Measurements from ENCODE around the gene ROBO2. TPM values are rescaled to one million over a fixed set of nuclear protein-coding genes. Genes with fewer than 3 reads are reported as not detected.

Gene ROBO2
- total RNA-seq, 1 experiment from 2014 or later, result not detected

GRCh38 chr3:77045686-77046085, 5.8 kb downstream of the ROBO2 start:
- Histone ChIP-seq H4K20me1 (ENCODE audit: insufficient read depth) (no peaks in the 10 kb centered on the region), H3K9me2 (ENCODE audit: insufficient read depth) (no peaks in the 10 kb centered on the region), H3K4me2 (ENCODE audit: low read length) (no peak overlapping the region), H3K27me3 (ENCODE audit: insufficient read depth, low read length) (no peaks in the 10 kb centered on the region), H3K36me3 (ENCODE audit: control insufficient read depth in 1 of 2, insufficient read depth in 2 of 2, low read length in 2 of 2) (no peaks in the 10 kb centered on the region), H3K4me1 (ENCODE audit: control insufficient read depth in 1 of 2, insufficient read depth in 2 of 2, low read length in 2 of 2) (no peaks in the 10 kb centered on the region), H3K79me2 (ENCODE audit: insufficient read depth, low read length) (no peaks in the 10 kb centered on the region), H3K9me3 (ENCODE audit: control insufficient read depth in 1 of 2, insufficient read depth in 1 of 2, low read depth in 1 of 2, low read length in 2 of 2) (peaks cover 8 to 18% of the 10 kb centered on the region in 2 experiments), H3K27ac (ENCODE audit: low read depth, low read length) (no peak overlapping the region), H2AFZ (ENCODE audit: low read depth, low read length, poor library complexity, severe bottlenecking) (no peak overlapping the region), H3K9ac (ENCODE audit: low read length) (no peak overlapping the region), H3K4me3 (replicated peaks in 1 of 2; ENCODE audit: low read depth in 1 of 2, low read length in 2 of 2) (no peak overlapping the region)
- RAD21 ChIA-PET (ENCODE audit: low non-redundant PET in 1 of 2, low total read pairs in 2 of 2, uncharacterized antibody in 2 of 2, unreplicated experiment in 2 of 2), result no interaction called here
- no peak for ATAC-seq
- intact Hi-C loops (cut with micrococcal nuclease), result no loop called here
- CTCF ChIA-PET, result no interaction called here
- POLR2A ChIA-PET, result no interaction called here
- TF ChIP-seq TCF7L2 (IDR thresholded peaks at IDR 0.05; ENCODE audit: borderline replicate concordance, extremely low read depth, insufficient read depth, insufficient read length) (no peak), EZH2phosphoT487 (IDR thresholded peaks at IDR 0.05; ENCODE audit: borderline replicate concordance) (no peak), ZFX (IDR thresholded peaks at IDR 0.05) (no peak), SRF (IDR thresholded peaks at IDR 0.05; ENCODE audit: low read depth) (no peak), POLR2AphosphoS5 (IDR thresholded peaks at IDR 0.05; ENCODE audit: low read depth, low read length) (no peak), CTCF (IDR thresholded peaks at IDR 0.05 in 2 of 3, conservative IDR thresholded peaks at IDR 0.05 in 1 of 3; ENCODE audit: borderline replicate concordance in 1 of 3, insufficient read depth in 1 of 3, low read depth in 2 of 3, low read length in 2 of 3) (no peak), YY1 (IDR thresholded peaks at IDR 0.05; ENCODE audit: extremely low read depth, insufficient replicate concordance, low read depth, low read length) (no peak), SP1 (IDR thresholded peaks at IDR 0.05; ENCODE audit: low read depth) (no peak), CEBPB (IDR thresholded peaks at IDR 0.05; ENCODE audit: low read depth) (no peak), RAD21 (IDR thresholded peaks at IDR 0.05; ENCODE audit: low read depth) (no peak), POLR2A (IDR thresholded peaks at IDR 0.05; ENCODE audit: borderline replicate concordance, extremely low read depth, insufficient read depth, insufficient read length) (no peak)
- DNase-seq (ENCODE audit: low read depth, low spot score), result no peak
- BruUV-seq (replicated peaks), result no TSS peak

Measured in HCT116 (cell line).